Ascending aorta (tissue), 2 donors: Measurements from ENCODE around the gene POLR2J. TPM values are rescaled to one million over a fixed set of nuclear protein-coding genes. Genes with fewer than 3 reads are reported as not detected.

Experiments
- DNase-seq, 2 donors: peaks; one replicate each; pipeline ENCODE4 v3.0.0-alpha.2; 2019; ENCODE audit warnings: low spot score in 2 of 2
- H3K27ac ChIP-seq, 2 donors: fragments of 200-600 bp; sonication (generic); one replicate each; pipeline ENCODE4 v1.5.1; 2016 to 2017; ENCODE audit warnings: mild to moderate bottlenecking in 1 of 2
- H3K27me3 ChIP-seq: fragments of 200-600 bp; sonication (generic); one replicate; pipeline ENCODE4 v1.5.1; 2017
- H3K36me3 ChIP-seq, 2 donors: fragments of 200-600 bp; sonication (generic); one replicate each; pipeline ENCODE4 v1.5.1; 2016
- H3K4me1 ChIP-seq, 2 donors: fragments of 200-600 bp; sonication (generic); one replicate each; pipeline ENCODE4 v1.5.1; 2016 to 2017; ENCODE audit warnings: mild to moderate bottlenecking in 1 of 2
- H3K4me3 ChIP-seq, 2 donors: fragments of 200-600 bp; sonication (generic); one replicate each; pipeline ENCODE4 v1.5.1; 2016 to 2017; ENCODE audit warnings: mild to moderate bottlenecking in 1 of 2
- H3K9me3 ChIP-seq, 2 donors: fragments of 200-600 bp; sonication (generic); one replicate each; pipeline ENCODE4 v1.5.1; 2016
- intact Hi-C: fragments of 100-400 bp; cut with DNase I; formaldehyde crosslinking; loops from one replicate; pipeline ENCODE4 v1.15.1; 2023
- total RNA-seq: library from RNA; depleted of rRNA; stranded (reverse); fragments of >200 nt; gene quantifications from one replicate; pipeline ENCODE4 v1.1.0, GENCODE V29; 2016
- TF ChIP-seq, protein P1 (sequence below), 3 experiments: fragments of 200-600 bp in 2 of 3; fragments of 450-650 bp in 1 of 3; sonication (generic) in 2 of 3; IDR thresholded peaks; one replicate each; pipeline ENCODE4 v1.5.1; 2016 to 2019; ENCODE audit warnings: antibody characterized with exemption in 3 of 3, mild to moderate bottlenecking in 1 of 3, moderate library complexity in 1 of 3

POLR2J gene
- total RNA-seq, 1 donor from 2014 or later, result 40.8 TPM

DNA sequence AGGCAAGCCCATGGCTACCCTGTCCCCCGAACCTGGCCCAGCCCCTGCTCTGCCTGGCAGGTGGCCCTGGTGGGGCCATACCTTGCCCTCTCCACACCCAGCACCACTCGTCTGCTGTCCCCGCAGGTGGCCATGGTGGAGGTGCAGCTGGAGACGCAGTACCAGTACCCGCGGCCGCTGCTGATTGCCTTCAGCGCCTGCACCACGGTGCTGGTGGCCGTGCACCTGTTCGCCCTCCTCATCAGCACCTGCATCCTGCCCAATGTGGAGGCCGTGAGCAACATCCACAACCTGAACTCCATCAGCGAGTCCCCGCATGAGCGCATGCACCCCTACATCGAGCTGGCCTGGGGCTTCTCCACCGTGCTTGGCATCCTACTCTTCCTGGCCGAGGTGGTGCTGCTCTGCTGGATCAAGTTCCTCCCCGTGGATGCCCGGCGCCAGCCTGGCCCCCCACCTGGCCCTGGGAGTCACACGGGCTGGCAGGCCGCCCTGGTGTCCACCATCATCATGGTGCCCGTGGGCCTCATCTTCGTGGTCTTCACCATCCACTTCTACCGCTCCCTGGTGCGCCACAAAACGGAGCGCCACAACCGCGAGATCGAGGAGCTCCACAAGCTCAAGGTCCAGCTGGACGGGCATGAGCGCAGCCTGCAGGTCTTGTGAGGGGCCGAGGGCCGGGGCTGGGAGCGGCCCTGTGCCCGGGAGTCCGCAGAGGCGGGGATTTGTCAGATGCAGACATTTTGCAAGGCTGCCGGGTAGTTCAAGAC is 32.1 kb downstream of the POLR2J start:
- intact Hi-C loops, result no loop called here
- no peaks in the 10 kb centered on the region for H3K27me3 ChIP-seq
- no peak overlapping the region for H3K4me3 ChIP-seq
- DNase-seq, result no peak
- H3K9me3 ChIP-seq, result no peaks in the 10 kb centered on the region
- H3K4me1 ChIP-seq, result no peaks in the 10 kb centered on the region
- TF ChIP-seq, protein P1, sequence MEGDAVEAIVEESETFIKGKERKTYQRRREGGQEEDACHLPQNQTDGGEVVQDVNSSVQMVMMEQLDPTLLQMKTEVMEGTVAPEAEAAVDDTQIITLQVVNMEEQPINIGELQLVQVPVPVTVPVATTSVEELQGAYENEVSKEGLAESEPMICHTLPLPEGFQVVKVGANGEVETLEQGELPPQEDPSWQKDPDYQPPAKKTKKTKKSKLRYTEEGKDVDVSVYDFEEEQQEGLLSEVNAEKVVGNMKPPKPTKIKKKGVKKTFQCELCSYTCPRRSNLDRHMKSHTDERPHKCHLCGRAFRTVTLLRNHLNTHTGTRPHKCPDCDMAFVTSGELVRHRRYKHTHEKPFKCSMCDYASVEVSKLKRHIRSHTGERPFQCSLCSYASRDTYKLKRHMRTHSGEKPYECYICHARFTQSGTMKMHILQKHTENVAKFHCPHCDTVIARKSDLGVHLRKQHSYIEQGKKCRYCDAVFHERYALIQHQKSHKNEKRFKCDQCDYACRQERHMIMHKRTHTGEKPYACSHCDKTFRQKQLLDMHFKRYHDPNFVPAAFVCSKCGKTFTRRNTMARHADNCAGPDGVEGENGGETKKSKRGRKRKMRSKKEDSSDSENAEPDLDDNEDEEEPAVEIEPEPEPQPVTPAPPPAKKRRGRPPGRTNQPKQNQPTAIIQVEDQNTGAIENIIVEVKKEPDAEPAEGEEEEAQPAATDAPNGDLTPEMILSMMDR (IDR thresholded peaks at IDR 0.05), result no peak
- H3K27ac ChIP-seq, result no peak overlapping the region
- H3K36me3 ChIP-seq, result peaks cover 4 to 6% of the 10 kb centered on the region in 2 donors

DNA sequence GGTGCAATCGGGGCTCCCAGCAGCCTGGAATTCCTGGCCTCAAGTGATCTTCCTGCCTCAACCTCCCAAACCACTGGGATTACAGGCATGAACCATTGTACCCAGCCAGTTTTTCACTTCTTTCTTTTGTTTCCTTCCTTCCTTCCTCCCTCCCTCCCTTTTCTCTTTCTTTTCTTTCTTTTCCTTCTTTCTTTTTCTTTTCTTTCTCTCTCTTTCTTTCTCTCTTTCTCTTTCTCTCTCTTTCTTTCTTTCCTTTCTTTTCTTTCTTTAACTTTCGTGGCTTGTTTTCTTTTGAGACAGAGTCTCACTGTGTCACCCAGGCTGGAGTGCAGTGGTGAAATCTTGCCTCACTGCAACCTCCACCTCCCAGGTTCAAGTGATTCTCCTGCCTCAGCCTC is 33.0 kb downstream of the POLR2J start:
- DNase-seq, result no peak
- Histone ChIP-seq H3K4me3 (no peak overlapping the region), H3K27me3 (no peaks in the 10 kb centered on the region), H3K4me1 (no peaks in the 10 kb centered on the region), H3K36me3 (peaks cover 4 to 6% of the 10 kb centered on the region in 2 donors), H3K27ac (no peak overlapping the region), H3K9me3 (no peaks in the 10 kb centered on the region)
- TF ChIP-seq, protein P1 (IDR thresholded peaks at IDR 0.05), result no peak
- intact Hi-C loops, result no loop called here

DNA sequence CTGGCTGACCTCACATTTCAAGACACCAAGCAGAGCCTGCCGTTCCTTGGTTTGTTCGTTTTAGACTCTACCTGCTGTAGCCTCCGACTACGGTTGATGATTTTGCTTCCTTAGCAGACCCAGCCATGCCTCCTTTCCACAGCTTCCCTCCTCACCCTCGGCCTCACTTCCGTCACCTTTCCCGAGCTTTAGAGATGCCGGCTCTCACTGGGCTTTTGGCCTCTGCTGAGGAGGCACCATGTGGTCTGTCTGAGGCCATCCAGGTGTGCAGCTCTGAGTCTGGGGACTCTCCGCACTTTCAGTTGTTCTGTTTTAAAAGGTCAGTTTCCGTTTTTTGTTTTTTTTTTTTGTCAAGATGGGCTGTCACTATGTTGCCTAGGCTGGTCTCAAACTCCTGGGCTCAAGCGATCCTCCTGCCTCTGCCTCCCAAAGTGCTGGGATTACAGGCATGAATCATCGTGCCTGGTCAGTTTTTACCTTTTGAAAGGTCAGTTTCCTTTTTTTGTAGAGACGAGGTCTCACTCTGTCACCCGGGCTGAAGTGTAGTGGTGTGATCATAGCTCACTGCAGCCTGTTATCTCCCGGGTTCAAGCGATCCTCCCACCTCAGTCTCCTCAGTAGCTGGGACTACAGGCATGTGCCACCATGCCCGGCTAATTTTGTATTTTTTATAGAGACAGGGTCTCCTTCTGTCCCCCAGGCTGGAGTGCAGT is 33.6 kb downstream of the POLR2J start:
- intact Hi-C loops, result no loop called here
- Histone ChIP-seq H3K36me3 (peaks cover 4 to 6% of the 10 kb centered on the region in 2 donors), H3K4me3 (no peak overlapping the region), H3K4me1 (no peaks in the 10 kb centered on the region), H3K27ac (no peak overlapping the region), H3K9me3 (no peaks in the 10 kb centered on the region), H3K27me3 (no peaks in the 10 kb centered on the region)
- TF ChIP-seq, protein P1 (IDR thresholded peaks at IDR 0.05), result no peak
- DNase-seq, result no peak

DNA sequence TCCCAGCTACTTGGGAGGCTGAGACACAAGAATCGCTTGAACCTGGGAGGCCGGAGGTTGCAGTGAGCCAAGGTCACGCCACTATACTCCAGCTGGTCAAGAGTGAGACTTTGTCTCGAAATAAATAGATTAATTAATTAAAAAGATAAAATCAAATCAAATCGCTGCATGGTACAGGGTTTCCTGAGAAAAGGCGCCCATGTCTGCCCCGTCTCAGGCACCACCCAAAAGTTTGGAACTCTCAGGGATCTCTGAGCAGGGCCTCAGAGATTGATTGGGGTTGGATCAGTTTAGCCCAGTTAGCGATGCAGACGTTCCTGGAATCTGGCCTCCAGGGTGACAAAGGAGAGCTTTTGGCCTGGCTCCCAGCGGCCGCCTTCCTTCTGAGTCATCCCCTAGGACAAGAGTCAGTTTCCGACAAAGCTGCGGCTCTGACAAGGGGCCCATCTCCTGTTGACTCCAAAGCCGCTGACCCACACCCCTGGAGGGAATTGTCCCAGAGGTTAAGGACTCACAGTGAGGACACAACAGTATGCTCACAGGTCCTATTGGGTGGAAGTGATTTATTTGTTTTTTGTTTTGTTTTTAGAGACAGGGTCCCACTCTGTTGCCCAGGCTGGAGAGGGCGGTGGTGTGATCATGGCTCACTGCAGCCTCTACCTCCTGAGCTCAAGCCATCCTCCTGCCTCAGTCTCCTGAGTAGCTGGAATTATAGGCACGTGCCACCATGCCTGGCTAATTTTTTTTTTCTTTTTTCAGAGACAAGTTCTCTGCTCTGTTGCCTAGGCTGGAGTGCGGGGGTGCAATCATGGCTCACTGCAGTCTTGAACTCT is 38.5 kb downstream of the POLR2J start:
- no peak overlapping the region for H3K27ac ChIP-seq
- H3K27me3 ChIP-seq, result no peaks in the 10 kb centered on the region
- TF ChIP-seq, protein P1 (IDR thresholded peaks at IDR 0.05), result no peak
- DNase-seq, result no peak
- no peak overlapping the region for H3K4me3 ChIP-seq
- no peaks in the 10 kb centered on the region for H3K9me3 ChIP-seq
- H3K4me1 ChIP-seq, result no peaks in the 10 kb centered on the region
- intact Hi-C loops, result no loop called here
- peaks cover 0 to 7% of the 10 kb centered on the region in 2 donors for H3K36me3 ChIP-seq

DNA sequence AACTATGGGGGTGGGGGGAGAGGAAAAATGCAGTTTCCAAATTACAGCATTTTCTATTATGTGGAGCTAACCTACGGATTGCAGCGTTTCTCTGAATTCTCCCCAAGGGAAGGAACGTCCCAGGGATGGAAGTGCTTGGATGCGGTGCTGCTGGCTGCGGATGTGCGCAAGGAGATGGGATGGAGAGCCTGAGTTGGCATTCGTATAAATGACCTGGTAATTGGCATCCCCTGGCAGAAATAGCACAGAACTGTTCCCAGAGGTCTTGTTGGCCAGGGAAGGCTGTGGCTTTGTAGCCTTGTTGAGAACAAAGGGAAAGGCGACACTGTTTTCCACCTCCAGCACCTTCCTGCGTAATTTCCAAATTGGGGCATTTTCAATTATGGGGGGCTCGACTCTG is 42.6 kb downstream of the POLR2J start:
- peaks cover 0 to 7% of the 10 kb centered on the region in 2 donors for H3K36me3 ChIP-seq
- DNase-seq, result no peak
- TF ChIP-seq, protein P1 (IDR thresholded peaks at IDR 0.05), result no peak
- H3K4me3 ChIP-seq, result no peak overlapping the region
- intact Hi-C loops, result no loop called here
- no peaks in the 10 kb centered on the region for H3K27me3 ChIP-seq
- no peak overlapping the region for H3K27ac ChIP-seq
- H3K4me1 ChIP-seq, result peaks cover 0 to 10% of the 10 kb centered on the region in 2 donors
- no peaks in the 10 kb centered on the region for H3K9me3 ChIP-seq
